ENCODE measurements around the gene CMIP.

GRCh38 chr16:81746566-81746965 lies 302.0 kb downstream of the CMIP start:
- no peak for TF ChIP-seq CTCF (IDR thresholded peaks at IDR 0.05 in 2 of 3, conservative IDR thresholded peaks at IDR 0.05 in 1 of 3; ENCODE audit: control insufficient read depth in 2 of 3, extremely low read depth in 1 of 3, insufficient read depth in 1 of 3, low read depth in 3 of 3, low read length in 3 of 3)
- TF ChIP-seq EP300 (IDR thresholded peaks at IDR 0.05; ENCODE audit: borderline replicate concordance in 1 of 2, control insufficient read depth in 1 of 2, low read depth in 2 of 2, low read length in 2 of 2) = no peak
- no peak for TF ChIP-seq SPI1 (IDR thresholded peaks at IDR 0.05; ENCODE audit: borderline replicate concordance, insufficient read depth, low read depth, low read length)

Data from GM12878 (cell line).